ENCODE measurements around the gene RNF186. TPM values are rescaled to one million over a fixed set of nuclear protein-coding genes. Genes with fewer than 3 reads are reported as not detected.

Gene RNF186
- total RNA-seq, 1 experiment from 2014 or later = not detected

DNA sequence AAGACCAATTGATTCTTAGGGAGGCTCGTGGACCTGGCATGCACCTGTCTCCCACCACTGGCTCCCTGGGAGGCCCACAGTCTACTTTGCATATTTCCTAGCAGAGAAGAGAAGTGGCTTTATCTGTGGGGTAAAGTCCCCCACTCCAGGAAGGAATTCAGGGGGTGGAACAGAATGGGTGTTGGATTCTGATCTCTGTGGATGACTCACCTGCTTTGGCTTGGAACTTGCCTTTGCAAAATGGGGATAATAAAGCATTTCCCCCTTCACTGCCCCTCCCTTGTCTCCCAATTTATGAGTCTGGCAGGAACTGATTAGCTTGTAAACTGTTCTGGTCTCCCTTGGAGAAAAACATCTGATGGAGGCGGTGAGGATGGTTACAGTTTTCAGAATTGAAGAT, 46.0 kb upstream of the RNF186 start:
- TF ChIP-seq, protein P1, sequence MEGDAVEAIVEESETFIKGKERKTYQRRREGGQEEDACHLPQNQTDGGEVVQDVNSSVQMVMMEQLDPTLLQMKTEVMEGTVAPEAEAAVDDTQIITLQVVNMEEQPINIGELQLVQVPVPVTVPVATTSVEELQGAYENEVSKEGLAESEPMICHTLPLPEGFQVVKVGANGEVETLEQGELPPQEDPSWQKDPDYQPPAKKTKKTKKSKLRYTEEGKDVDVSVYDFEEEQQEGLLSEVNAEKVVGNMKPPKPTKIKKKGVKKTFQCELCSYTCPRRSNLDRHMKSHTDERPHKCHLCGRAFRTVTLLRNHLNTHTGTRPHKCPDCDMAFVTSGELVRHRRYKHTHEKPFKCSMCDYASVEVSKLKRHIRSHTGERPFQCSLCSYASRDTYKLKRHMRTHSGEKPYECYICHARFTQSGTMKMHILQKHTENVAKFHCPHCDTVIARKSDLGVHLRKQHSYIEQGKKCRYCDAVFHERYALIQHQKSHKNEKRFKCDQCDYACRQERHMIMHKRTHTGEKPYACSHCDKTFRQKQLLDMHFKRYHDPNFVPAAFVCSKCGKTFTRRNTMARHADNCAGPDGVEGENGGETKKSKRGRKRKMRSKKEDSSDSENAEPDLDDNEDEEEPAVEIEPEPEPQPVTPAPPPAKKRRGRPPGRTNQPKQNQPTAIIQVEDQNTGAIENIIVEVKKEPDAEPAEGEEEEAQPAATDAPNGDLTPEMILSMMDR (IDR thresholded peaks at IDR 0.05; ENCODE audit: unreplicated experiment) = no peak
- H3K9me3 Mint-ChIP-seq (ENCODE audit: unreplicated experiment) = no peaks in the 10 kb centered on the region
- intact Hi-C loops (cut with micrococcal nuclease) = no loop called here
- POLR2A ChIA-PET = interaction anchor here (1.1 kb wide), 1 partner anchor 22 kb away, joined by 3 read pairs; the partner anchor contains the start of gene OTUD3
- no TSS peak for BruUV-seq (replicated peaks)
- H3K27ac Mint-ChIP-seq (ENCODE audit: low read depth, unreplicated experiment) = no peak overlapping the region
- no peak overlapping the region for H3K4me3 Mint-ChIP-seq (ENCODE audit: unreplicated experiment)
- H3K4me1 Mint-ChIP-seq (ENCODE audit: insufficient read depth, unreplicated experiment) = peaks cover 10% of the 10 kb centered on the region
- CTCF ChIA-PET = no interaction called here
- no peaks in the 10 kb centered on the region for H3K27me3 Mint-ChIP-seq (ENCODE audit: insufficient read depth, unreplicated experiment)
- peak; percentile 46 for DNase-seq (ENCODE audit: unreplicated experiment)
- no peaks in the 10 kb centered on the region for H3K36me3 Mint-ChIP-seq (ENCODE audit: insufficient read depth, unreplicated experiment)

DNA sequence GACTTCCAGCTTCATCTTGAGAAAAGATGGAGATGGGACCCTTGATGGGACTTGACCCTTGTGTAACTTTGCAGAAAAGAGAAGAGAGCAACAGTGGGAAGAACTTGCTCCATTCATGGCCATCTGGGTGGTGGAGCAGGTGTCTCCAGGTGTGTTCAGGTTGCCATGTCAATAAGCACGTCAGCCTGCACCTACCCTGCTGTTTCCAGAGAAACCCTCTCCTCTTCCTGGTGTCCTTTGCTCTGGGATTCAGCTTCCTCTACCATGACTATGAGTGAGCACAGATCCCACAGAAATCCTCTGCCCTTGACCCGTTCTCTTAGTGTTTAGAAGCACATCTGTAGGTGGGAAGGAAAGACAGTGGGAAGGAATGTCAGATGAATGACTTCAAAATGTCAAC, 45.3 kb upstream of the RNF186 start:
- no TSS peak for BruUV-seq (replicated peaks)
- no peak overlapping the region for H3K4me3 Mint-ChIP-seq (ENCODE audit: unreplicated experiment)
- POLR2A ChIA-PET = no interaction called here
- H3K9me3 Mint-ChIP-seq (ENCODE audit: unreplicated experiment) = no peaks in the 10 kb centered on the region
- intact Hi-C loops (cut with micrococcal nuclease) = no loop called here
- CTCF ChIA-PET = no interaction called here
- no peaks in the 10 kb centered on the region for H3K36me3 Mint-ChIP-seq (ENCODE audit: insufficient read depth, unreplicated experiment)
- H3K27me3 Mint-ChIP-seq (ENCODE audit: insufficient read depth, unreplicated experiment) = no peaks in the 10 kb centered on the region
- DNase-seq (ENCODE audit: unreplicated experiment) = no peak
- peaks cover 10% of the 10 kb centered on the region for H3K4me1 Mint-ChIP-seq (ENCODE audit: insufficient read depth, unreplicated experiment)
- H3K27ac Mint-ChIP-seq (ENCODE audit: low read depth, unreplicated experiment) = no peak overlapping the region
- TF ChIP-seq, protein P1 (IDR thresholded peaks at IDR 0.05; ENCODE audit: unreplicated experiment) = no peak

DNA sequence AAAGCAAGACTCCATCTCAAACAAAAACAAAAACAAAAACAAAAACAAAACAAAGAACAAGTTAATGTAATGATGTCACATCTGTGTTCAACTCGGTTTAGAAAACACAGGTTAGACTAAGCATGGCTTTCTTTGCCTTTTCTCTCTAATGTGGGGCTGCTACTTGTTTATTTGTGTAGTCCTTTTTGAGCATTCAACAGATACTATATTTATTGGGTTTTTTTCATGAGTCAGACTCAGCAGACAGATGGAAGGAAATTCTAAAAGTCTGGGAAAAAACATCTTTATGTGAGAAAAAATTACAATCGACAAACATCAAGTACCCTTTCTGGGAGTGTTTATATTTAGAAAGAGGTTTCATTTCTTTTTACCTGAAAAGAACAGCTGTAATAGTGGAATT, 44.8 kb upstream of the RNF186 start:
- CTCF ChIA-PET = no interaction called here
- BruUV-seq (replicated peaks) = no TSS peak
- H3K27ac Mint-ChIP-seq (ENCODE audit: low read depth, unreplicated experiment) = no peak overlapping the region
- H3K4me3 Mint-ChIP-seq (ENCODE audit: unreplicated experiment) = no peak overlapping the region
- intact Hi-C loops (cut with micrococcal nuclease) = no loop called here
- H3K9me3 Mint-ChIP-seq (ENCODE audit: unreplicated experiment) = no peaks in the 10 kb centered on the region
- POLR2A ChIA-PET = no interaction called here
- TF ChIP-seq, protein P1 (IDR thresholded peaks at IDR 0.05; ENCODE audit: unreplicated experiment) = no peak
- no peak for DNase-seq (ENCODE audit: unreplicated experiment)
- H3K36me3 Mint-ChIP-seq (ENCODE audit: insufficient read depth, unreplicated experiment) = no peaks in the 10 kb centered on the region
- no peaks in the 10 kb centered on the region for H3K27me3 Mint-ChIP-seq (ENCODE audit: insufficient read depth, unreplicated experiment)
- peaks cover 10% of the 10 kb centered on the region for H3K4me1 Mint-ChIP-seq (ENCODE audit: insufficient read depth, unreplicated experiment)

DNA sequence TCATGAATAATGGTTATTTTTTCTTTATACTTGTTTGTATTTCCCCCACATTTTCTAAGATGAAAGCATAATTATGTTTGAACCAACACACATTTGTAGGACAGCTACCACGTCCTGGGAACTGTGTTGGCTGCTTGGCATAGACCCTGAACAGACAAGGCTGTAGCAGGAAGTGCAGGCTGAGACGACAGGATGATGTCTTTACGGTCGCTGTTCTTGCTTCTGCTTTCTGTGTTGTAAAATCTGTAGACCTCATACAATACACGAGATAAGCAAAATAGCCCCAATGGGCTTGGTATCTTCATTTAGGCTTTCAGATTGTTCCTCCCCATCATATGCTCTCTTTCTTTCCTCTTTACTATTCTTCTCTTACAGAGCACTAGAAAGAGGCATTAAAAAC, 43.8 kb upstream of the RNF186 start:
- DNase-seq (ENCODE audit: unreplicated experiment) = no peak
- intact Hi-C loops (cut with micrococcal nuclease) = no loop called here
- Mint-ChIP-seq H3K36me3 (ENCODE audit: insufficient read depth, unreplicated experiment) (no peaks in the 10 kb centered on the region), H3K4me3 (ENCODE audit: unreplicated experiment) (no peak overlapping the region), H3K27ac (ENCODE audit: low read depth, unreplicated experiment) (no peak overlapping the region), H3K27me3 (ENCODE audit: insufficient read depth, unreplicated experiment) (no peaks in the 10 kb centered on the region), H3K9me3 (ENCODE audit: unreplicated experiment) (no peaks in the 10 kb centered on the region), H3K4me1 (ENCODE audit: insufficient read depth, unreplicated experiment) (peaks cover 6% of the 10 kb centered on the region)
- ChIA-PET POLR2A (no interaction called here), CTCF (no interaction called here)
- no TSS peak for BruUV-seq (replicated peaks)
- TF ChIP-seq, protein P1 (IDR thresholded peaks at IDR 0.05; ENCODE audit: unreplicated experiment) = no peak
